K562 (cell line): ENCODE measurements around the gene B3GAT3. TPM values are rescaled to one million over a fixed set of nuclear protein-coding genes. Genes with fewer than 3 reads are reported as not detected.

Source experiments
- CREB3 ChIP-seq: fragments of 450-650 bp; conservative IDR thresholded peaks from 2 replicates; pipeline ENCODE4 v1.6.1; 2016; ENCODE audit warnings: missing genetic modification characterization, low read depth, mild to moderate bottlenecking, missing compliant biosample characterization, moderate library complexity
- GABPA ChIP-seq: fragments of 200-800 bp; sonication (Bioruptor generic); conservative IDR thresholded peaks from 2 replicates; pipeline ENCODE4 v1.6.1; 2016; ENCODE audit warnings: low read depth, missing genetic modification characterization, missing compliant biosample characterization
- JUNB ChIP-seq: fragments of 450-650 bp; formaldehyde crosslinking; conservative IDR thresholded peaks from 2 replicates; pipeline ENCODE4 v1.4.0; 2020; ENCODE audit warnings: mild to moderate bottlenecking
- MYC ChIP-seq, 2 experiments: fragments of 250-450 bp in 1 of 2; sonication (Bioruptor Pico) in 1 of 2; IDR thresholded peaks; 2 replicates each; pipeline versions ENCODE4 v1.5.1 to v1.6.1; 2012 to 2021; ENCODE audit warnings: low read depth in 2 of 2, borderline replicate concordance in 1 of 2, improper control_type of control experiment in 1 of 2, low read length in 1 of 2, mild to moderate bottlenecking in 1 of 2, moderate library complexity in 1 of 2
- PKNOX1 ChIP-seq: fragments of 450-650 bp; IDR thresholded peaks from 2 replicates; pipeline ENCODE4 v1.6.1; 2016
- POLR2AphosphoS2 ChIP-seq: IDR thresholded peaks from 2 replicates; pipeline ENCODE4 v1.6.1; 2012; ENCODE audit warnings: low read length, improper control_type of control experiment
- RNF2 ChIP-seq: sonication (generic); IDR thresholded peaks from 2 replicates; pipeline ENCODE4 v1.6.1; 2016
- SLC30A9 ChIP-seq: fragments of 250-450 bp; sonication (Bioruptor Pico); IDR thresholded peaks from 2 replicates; pipeline ENCODE4 v1.8.0; 2022; ENCODE audit warnings: mild to moderate bottlenecking, moderate library complexity
- SP1 ChIP-seq: sonication (generic); formaldehyde crosslinking; IDR thresholded peaks from 2 replicates; pipeline ENCODE4 v1.8.1; 2022; ENCODE audit warnings: mild to moderate bottlenecking, missing genetic modification reagents
- STAT6 ChIP-seq: sonication (generic); formaldehyde crosslinking; IDR thresholded peaks from 2 replicates; pipeline ENCODE4 v1.8.1; 2023; ENCODE audit warnings: mild to moderate bottlenecking, missing genetic modification reagents
- SUPT5H ChIP-seq: fragments of 450-650 bp; IDR thresholded peaks from 2 replicates; pipeline ENCODE4 v1.6.1; 2016
- ZNF184 ChIP-seq: sonication (generic); formaldehyde crosslinking; IDR thresholded peaks from 2 replicates; pipeline ENCODE4 v1.5.0; 2020; ENCODE audit warnings: missing genetic modification reagents
- polyA plus RNA-seq, 8 experiments: library from polyadenylated mRNA; depleted of rRNA in 4 of 8; stranded (reverse) in 5 of 8; unstranded in 3 of 8; fragments of >200 nt; fragmentation: Nextera tagmentation in 2 of 8; fragmentation: Illumina TruSeq in 1 of 8; extraction: Ambion mirVana in 2 of 8; extraction: Trizol in 1 of 8; gene quantifications; 2 replicates each; pipeline versions ENCODE4 v1.2.1 to v1.2.3, GENCODE V29; 2011 to 2014; ENCODE audit warnings: inconsistent platforms in 1 of 8, missing spikeins in 1 of 8
- total RNA-seq, 7 experiments: library from RNA; depleted of rRNA in 6 of 7; stranded (reverse); fragments of >200 nt in 6 of 7; fragmentation: Illumina TruSeq in 2 of 7; extraction: Trizol in 2 of 7; gene quantifications; 2 replicates each; pipeline versions ENCODE4 v1.2.1 to v1.2.3, GENCODE V29; 2011 to 2021; ENCODE audit warnings: low replicate concordance in 1 of 7
- TF ChIP-seq, protein P1 (sequence below): fragments of 450-650 bp; IDR thresholded peaks from 2 replicates; pipeline ENCODE4 v1.7.1; 2018; ENCODE audit warnings: mild to moderate bottlenecking, low read depth; ENCODE audit not compliant: partially characterized antibody

B3GAT3 gene
- total and polyA plus RNA-seq, 9 of the 15 experiments (the other 6 are each of a cell fraction or from before 2014, with no cell fraction given) = 0.30 to 64.0 (median 21.4) TPM

GRCh38 chr11:62621567-62622470 lies at the start of gene B3GAT3 (continued):
- peak; percentile 65 for TF ChIP-seq PKNOX1
- peak; percentile 94 for TF ChIP-seq MYC (IDR thresholded peaks at IDR 0.05; ENCODE audit: low read depth, low read length)
- peak; percentile 81; the same call in 1 of the 2 replicates for TF ChIP-seq MYC (CRISPR knock-in tag; IDR thresholded peaks at IDR 0.05; ENCODE audit: borderline replicate concordance, low read depth)
- no peak for TF ChIP-seq ZNF184 (CRISPR knock-in tag)
- peak; percentile 75 for TF ChIP-seq RNF2
- TF ChIP-seq JUNB (CRISPR knock-in tag) = peak; percentile 78
- TF ChIP-seq GABPA = peak; percentile 99
- TF ChIP-seq, protein P1, sequence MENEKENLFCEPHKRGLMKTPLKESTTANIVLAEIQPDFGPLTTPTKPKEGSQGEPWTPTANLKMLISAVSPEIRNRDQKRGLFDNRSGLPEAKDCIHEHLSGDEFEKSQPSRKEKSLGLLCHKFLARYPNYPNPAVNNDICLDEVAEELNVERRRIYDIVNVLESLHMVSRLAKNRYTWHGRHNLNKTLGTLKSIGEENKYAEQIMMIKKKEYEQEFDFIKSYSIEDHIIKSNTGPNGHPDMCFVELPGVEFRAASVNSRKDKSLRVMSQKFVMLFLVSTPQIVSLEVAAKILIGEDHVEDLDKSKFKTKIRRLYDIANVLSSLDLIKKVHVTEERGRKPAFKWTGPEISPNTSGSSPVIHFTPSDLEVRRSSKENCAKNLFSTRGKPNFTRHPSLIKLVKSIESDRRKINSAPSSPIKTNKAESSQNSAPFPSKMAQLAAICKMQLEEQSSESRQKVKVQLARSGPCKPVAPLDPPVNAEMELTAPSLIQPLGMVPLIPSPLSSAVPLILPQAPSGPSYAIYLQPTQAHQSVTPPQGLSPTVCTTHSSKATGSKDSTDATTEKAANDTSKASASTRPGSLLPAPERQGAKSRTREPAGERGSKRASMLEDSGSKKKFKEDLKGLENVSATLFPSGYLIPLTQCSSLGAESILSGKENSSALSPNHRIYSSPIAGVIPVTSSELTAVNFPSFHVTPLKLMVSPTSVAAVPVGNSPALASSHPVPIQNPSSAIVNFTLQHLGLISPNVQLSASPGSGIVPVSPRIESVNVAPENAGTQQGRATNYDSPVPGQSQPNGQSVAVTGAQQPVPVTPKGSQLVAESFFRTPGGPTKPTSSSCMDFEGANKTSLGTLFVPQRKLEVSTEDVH = peak; percentile 96
- TF ChIP-seq SUPT5H = peak; percentile 74
- peak; percentile 81 for TF ChIP-seq CREB3 (tag)
- TF ChIP-seq SP1 = peak; percentile 88
- peak; percentile 99 for TF ChIP-seq POLR2AphosphoS2
- no peak for TF ChIP-seq SLC30A9 (CRISPR knock-in tag)
- TF ChIP-seq STAT6 (CRISPR knock-in tag) = no peak
